Measurements from ENCODE around the gene CA12.
"Not testable (repeated sequence)": the region's sequence is repeated elsewhere in the genome, so short reads cannot be mapped to it uniquely, and the experiment has no call there.

CA12 gene

DNA sequence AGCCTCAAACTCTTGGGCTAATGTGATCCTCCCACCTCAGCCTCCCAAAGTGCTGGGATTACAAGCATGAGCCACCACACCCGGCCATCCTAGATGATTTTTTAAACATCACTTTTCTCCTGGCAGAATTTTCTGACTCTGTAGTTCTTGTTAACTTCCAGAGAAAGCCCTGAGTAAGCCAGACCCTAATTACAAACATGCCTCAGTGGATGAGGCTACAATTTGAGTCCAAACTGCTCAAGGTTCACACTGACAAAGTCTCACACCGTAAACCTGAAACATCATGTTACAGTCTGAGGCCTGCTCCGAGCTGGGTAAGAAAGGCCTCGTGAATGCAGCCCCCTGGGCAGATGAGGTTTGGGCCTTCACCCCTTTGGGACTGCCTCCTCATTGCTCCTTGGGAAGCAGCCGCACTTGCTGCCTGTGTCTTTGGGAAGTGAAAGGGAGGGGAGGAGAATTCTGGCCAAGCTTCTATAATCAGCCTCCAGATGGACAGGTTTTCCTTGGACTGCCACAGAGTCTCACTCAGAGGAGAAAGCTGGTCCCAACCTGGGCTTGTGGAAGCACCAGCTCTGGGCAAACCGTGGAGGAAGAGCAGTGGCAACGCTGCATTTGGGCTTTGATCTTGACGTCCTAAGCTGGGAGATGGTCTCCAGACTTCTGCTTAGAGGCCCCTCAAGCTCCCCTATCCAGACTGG lies 46.0 kb downstream of the CA12 start:
- DNase-seq (ENCODE audit: low spot score): no peak

- DNase-seq (ENCODE audit: low spot score): no peak
These were observed 46.8 kb downstream of the CA12 start for GRCh38 chr15:63334821-63335220.

DNA sequence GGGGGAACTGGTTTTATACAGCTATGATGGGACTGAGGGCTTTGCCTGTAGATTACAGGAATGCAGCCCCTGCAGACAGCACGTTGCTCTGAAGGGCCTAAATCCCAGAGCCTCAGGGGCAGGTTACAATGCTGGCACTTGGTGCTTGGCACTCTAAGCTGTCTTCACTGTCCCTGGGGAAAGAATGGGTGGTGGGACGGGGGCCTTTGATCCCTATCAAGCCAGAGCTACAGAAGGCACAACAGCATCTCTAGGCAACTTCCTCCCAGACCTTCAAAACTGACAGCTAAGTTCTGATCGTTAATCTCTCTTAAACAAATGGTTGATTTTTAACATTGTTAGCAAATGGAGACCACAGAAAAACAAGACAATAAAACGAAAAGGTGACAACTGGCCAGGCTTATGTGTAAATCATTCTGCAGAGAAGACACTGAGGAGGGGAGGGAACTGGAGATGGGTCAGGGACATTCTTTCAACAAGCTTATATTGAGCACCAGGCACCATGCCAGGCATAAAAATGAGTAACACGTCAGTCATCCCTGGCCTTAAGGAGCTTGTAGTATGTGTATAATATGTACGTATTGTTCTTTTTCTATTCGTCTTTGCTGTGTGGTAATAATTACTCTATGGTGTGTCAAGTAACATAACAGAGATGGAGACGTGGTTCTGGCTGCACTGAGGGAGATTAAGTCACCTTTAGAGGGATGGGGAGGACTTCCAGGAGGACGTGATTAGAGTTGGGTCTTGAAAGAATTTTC lies 49.1 kb downstream of the CA12 start:
- no peak for DNase-seq (ENCODE audit: low spot score)

- DNase-seq (ENCODE audit: low spot score): no peak
These were observed 50.2 kb downstream of the CA12 start for GRCh38 chr15:63331456-63331855.

- DNase-seq (ENCODE audit: low spot score): no peak
These were observed 50.7 kb downstream of the CA12 start for GRCh38 chr15:63330926-63331325.

DNA sequence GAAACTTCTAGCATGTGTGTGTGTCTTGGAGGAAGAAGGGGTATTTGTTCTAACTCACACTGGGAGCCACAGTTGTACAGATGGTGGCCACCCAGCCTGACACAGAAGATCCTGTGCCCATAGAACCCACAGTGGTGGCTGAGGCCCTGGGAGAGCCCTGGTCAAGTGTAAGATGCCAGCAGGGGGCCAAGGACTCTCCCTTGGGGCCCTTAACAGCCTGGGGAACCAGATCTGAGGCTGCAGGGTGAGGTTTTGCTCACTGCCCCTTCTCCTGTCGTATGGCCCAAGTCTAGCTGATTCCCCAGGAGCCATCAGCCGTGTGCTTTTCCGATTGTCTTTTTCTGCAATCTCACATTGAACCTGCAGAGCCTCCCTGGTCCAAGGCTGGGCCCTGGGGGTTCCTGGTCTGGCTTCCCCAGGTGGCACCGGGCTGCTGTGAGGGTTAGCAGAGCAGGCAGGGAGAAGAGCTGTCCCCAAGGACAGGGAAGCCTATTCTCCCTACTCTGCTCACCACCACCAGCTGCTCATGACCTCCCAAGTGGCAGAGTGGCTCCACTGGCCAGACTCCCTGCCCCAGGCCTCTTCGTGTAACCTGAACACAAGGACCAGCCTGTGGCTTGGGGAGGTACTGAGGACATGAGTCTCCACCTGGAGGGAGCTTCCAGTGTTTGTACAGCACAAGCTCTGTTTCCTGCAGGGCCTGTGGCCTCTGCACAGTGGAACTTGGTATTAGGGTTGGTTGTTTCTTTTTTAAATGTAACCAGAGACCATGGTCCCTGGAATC lies 51.9 kb downstream of the CA12 start:
- no peak for DNase-seq (ENCODE audit: low spot score)

GRCh38 chr15:63327648-63328421 lies 53.8 kb downstream of the CA12 start:
- DNase-seq (ENCODE audit: low spot score): no peak

DNA sequence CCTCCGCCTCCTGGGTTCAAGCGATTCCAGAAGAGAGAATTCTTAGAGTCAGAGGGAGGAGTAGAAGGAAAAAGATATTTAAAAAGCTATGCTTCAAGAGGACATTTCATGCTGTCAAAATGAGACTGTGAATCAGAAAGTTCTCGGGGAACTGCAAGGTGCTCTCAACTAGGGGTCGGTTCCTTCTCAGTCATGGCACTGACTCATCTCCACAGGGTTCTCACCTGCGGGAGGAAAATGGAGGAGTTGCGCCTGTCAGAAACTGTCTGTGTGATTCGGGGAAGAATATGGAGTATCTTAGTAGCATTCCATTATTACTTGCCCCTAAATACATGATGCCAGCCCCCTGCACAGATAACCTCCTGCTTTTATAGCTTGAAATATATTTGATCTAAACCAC lies 56.9 kb downstream of the CA12 start:
- DNase-seq (ENCODE audit: low spot score): no peak

DNA sequence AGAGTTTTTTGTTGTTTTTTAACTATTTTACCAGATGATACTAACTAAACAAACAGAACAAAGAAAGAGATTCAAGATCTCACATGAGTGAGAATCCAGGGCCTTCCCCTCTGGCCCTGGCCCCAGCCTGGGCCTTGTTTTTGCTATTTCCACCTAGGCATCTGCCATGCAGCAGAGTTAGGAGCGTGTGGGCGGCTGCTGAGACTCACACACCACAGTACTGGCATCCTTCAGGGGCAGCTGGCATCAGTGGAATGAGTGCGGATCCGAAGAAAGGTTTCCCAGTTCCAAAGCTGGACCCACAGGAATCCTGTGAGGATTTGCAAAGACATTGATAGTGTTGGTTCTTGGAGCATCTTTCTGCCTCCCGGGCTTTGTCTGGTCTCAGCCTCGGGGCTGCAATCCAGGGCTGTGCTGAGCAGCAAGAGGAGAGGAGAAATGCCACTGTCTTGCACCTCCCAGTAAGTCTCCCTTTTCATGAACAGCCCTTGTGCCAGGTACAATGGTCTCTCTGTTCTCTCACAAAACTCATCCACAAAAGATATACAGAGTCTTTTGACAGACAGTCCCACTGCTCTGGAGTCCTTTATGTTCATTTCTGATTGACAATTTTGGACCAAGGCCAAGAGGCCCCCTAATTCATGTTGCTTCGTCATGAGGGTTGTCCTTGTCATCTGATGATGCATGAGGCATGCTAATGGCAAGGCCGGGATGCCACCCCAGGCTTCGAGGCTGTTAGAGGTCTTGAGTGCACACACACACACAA lies 57.7 kb downstream of the CA12 start:
- DNase-seq (ENCODE audit: low spot score): no peak

GRCh38 chr15:63322541-63322940 lies 59.1 kb downstream of the CA12 start:
- DNase-seq (ENCODE audit: low spot score): no peak

GRCh38 chr15:63321462-63321861 lies 60.2 kb downstream of the CA12 start:
- no peak for DNase-seq (ENCODE audit: low spot score)

DNA sequence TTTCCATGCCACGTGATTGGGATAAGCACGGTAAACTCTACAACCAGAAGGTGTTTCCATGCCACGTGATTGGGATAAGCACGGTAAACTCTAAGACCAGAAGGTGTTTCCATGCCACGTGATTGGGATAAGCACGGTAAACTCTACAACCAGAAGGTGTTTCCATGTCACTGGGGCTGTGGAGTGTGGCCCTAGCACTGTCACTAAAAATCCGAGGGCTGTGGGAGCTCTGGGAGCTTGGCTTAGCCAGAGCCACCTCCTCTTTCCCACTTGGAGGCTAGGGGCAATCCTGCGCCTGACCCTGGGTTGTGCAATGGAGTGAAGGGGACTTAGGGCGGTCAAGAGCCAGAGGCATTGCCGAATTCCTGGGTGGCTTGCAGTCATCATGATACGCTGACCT lies 60.7 kb downstream of the CA12 start:
- not testable (repeated sequence) for DNase-seq (ENCODE audit: low spot score)

- not testable (repeated sequence) for DNase-seq (ENCODE audit: low spot score)
These were observed 61.2 kb downstream of the CA12 start for GRCh38 chr15:63320446-63320845.

DNA sequence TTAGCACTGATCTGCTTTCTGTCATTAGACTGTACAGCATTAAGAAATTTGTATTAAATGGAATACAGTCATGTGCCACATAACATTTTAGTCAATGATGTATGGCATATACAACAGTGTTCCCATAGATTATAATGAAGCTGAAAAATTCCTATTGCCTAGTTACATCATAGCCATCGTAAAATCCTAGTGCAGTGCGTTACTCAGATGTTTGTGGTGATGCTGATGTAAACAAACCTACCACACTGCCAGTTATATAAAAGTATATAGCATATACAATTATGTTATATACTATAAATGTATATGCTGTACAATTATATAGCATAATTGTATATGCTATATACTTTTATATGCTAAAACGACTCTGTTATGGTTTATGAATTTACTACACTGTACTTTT lies 62.6 kb downstream of the CA12 start:
- no peak for DNase-seq (ENCODE audit: low spot score)

DNA sequence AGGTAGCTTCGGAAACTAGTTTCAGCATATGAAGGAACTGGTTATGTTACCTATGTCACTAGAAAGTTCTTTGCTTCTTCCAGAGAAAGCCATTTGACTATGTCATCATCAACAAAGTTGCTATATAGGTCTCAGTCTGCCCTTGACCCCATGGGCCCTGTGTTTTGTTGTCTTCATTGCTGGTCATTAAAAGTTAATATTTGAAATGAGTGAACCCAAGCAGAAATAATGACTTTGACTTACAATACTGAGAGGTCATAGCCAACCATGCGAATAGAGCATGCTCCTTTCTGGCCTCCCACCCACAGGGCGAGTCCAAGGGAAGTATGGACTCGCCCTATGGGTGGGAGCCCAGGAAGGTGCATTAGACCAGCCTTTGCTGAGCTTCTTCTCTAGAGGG lies 63.3 kb downstream of the CA12 start:
- no peak for DNase-seq (ENCODE audit: low spot score)

DNA sequence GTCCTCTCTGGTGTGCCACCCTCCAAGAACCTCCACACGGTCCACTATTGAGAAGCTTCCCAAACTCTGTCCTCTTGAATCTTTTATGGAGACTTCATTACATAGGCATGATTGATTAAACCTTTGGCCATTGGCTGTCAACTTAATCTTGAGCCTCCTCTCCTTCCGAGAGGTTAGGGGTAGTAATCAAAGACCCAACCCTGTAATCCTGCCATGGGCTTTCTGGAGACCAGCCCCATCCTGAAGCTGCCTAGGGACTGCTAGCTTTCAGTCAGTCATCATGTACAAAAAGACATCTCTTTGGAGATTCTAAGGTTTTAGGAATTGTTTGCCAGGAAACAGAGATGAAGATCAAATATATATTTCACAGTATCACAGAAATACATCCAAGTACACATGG lies 67.2 kb downstream of the CA12 start:
- DNase-seq (ENCODE audit: low spot score): no peak

DNA sequence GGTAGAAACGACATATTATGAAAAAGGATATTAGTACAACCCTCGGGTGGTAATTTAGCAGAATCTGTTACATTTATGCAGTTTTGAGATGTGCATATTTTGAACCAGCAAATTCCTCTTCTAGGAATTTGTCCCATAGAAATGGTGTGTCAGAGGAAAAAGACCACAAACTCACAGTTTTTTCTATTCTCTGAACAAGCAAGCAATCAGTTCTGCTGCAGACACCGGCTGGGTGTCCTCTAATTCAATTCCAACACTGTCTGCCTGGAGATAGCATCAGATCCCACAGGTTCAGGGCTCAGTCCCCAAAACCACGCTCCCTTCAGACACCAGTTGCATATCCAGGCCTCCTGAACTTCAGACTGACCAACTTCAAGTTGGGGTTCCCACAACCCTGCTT lies 67.8 kb downstream of the CA12 start:
- no peak for DNase-seq (ENCODE audit: low spot score)

- no peak for DNase-seq (ENCODE audit: low spot score)
These were observed 69.4 kb downstream of the CA12 start for GRCh38 chr15:63312286-63312685.

- DNase-seq (ENCODE audit: low spot score): no peak
These were observed 71.0 kb downstream of the CA12 start for GRCh38 chr15:63310646-63311045.

DNA sequence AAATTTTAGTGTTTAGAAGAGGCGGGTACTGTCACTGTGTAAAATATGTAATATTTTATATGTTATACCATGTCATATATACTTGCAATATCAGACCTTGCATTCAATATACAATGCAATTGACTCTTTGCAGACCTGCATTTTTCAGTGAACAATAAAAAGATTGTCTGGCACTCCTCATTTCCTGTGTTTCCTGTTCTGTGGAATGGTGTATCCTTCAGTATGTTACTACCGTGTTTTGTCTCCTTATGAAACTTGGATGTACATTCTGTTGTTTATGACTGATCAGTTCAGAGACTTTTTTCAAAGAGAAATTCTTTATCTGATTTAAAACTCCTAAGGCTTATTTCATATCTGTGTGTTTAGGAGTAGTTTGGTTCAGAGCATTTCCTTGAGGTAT lies 72.7 kb downstream of the CA12 start:
- DNase-seq (ENCODE audit: low spot score): no peak

DNA sequence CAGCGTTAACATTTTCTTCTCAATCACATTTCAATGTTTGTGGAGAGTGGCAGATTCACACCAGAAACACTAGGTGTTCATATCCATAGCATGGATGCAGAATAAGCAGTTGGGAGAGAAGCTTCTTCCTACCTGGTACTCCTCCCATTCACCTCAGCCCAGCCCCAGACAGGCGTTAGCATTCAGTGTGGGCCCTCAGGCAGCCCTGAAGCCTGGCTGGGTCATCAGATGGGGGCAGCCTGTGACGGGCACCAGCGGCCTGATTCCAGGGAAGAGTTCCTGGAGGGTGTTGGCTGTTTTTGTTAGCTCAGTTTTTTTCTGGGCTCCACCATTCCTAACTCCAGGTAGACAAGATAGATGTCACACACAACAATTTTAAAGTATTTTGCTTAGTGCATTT lies 73.2 kb downstream of the CA12 start:
- no peak for DNase-seq (ENCODE audit: low spot score)

Measured in CD4-positive, alpha-beta T cell treated with Interleukin-15 for 4 hours (primary cell).